GM12878 (cell line): Measurements from ENCODE around the gene ADCY2. TPM values are rescaled to one million over a fixed set of nuclear protein-coding genes. Genes with fewer than 3 reads are reported as not detected.

Experiments used
- ATAC-seq: fragments of 200-7000 bp; cut with Tn5 transposase; 3 replicates; pipeline ENCODE4 v1.9.1; 2020; ENCODE audit warnings: mild to moderate bottlenecking, moderate library complexity
- BruUV-seq: library from RNA; stranded (reverse); fragments of 400-500 nt; replicated peaks from 2 replicates; lab custom pipeline; 2021; lab: Mats Ljungman, UMichigan
- CTCF ChIA-PET: fragments of 300-600 bp; sonication (Branson Sonifier 250); formaldehyde crosslinking; extraction: SDS; loops from one replicate; lab custom pipeline; 2021; ENCODE audit warnings: inconsistent platforms; lab: Yijun Ruan, JAX
- POLR2A ChIA-PET: fragments of 350-600 bp; formaldehyde crosslinking; extraction: SDS; loops from one replicate; lab custom pipeline; 2021; ENCODE audit warnings: inconsistent platforms; lab: Charles Lee
- RAD21 ChIA-PET: fragments of 300-600 bp; sonication (Branson Sonifier 250); formaldehyde crosslinking; loops from one replicate; lab custom pipeline; 2023; ENCODE audit warnings: antibody characterized with exemption; ENCODE audit not compliant: unreplicated experiment; lab: Charles Lee
- SMC1A ChIA-PET: fragments of 300-600 bp; sonication (Branson Sonifier 250); formaldehyde crosslinking; loops from one replicate; lab custom pipeline; 2023; ENCODE audit not compliant: unreplicated experiment, uncharacterized antibody; lab: Charles Lee
- DNase-seq: peaks from one replicate; pipeline ENCODE4 v3.0.0-alpha.2; 2011; ENCODE audit warnings: low read depth, low spot score
- FAIRE-seq: peaks from 3 replicates; lab custom pipeline; 2011; peaks lifted over from hg19 to GRCh38; lab: Jason Lieb, UNC
- H2AFZ ChIP-seq: 2 replicates; pipeline ENCODE4 v1.6.0; 2011; ENCODE audit warnings: low read depth, low read length, control low read depth; ENCODE audit not compliant: control insufficient read depth
- H3K27ac ChIP-seq: 2 replicates; pipeline ENCODE4 v1.5.1; 2011; ENCODE audit warnings: control low read depth; ENCODE audit not compliant: control insufficient read depth, insufficient read depth
- H3K27me3 ChIP-seq, 2 experiments: replicated peaks in 1 of 2; 2 replicates each; pipeline versions ENCODE4 v1.6.0 to v1.6.1; 2011; ENCODE audit warnings: low read length in 1 of 2; ENCODE audit not compliant: control insufficient read depth in 2 of 2, insufficient read depth in 2 of 2
- H3K36me3 ChIP-seq, 2 experiments: 2 replicates each; pipeline ENCODE4 v1.5.1; 2011; ENCODE audit warnings: low read length in 1 of 2; ENCODE audit not compliant: control insufficient read depth in 2 of 2, insufficient read depth in 2 of 2
- H3K4me1 ChIP-seq: 2 replicates; pipeline ENCODE4 v1.6.1; 2011; ENCODE audit warnings: mild to moderate bottlenecking, low read length, moderate library complexity, mixed read lengths; ENCODE audit not compliant: control insufficient read depth, insufficient read depth
- H3K4me2 ChIP-seq: 2 replicates; pipeline ENCODE4 v1.6.0; 2011; ENCODE audit warnings: control low read depth; ENCODE audit not compliant: control insufficient read depth, insufficient read depth
- H3K4me3 ChIP-seq: fragments of 200-600 bp; sonication (generic); 2 replicates; pipeline ENCODE4 v1.5.1; 2016
- H3K79me2 ChIP-seq: 2 replicates; pipeline ENCODE4 v1.6.0; 2011; ENCODE audit warnings: low read length; ENCODE audit not compliant: control insufficient read depth, insufficient read depth
- H3K9ac ChIP-seq: 2 replicates; pipeline ENCODE4 v1.8.0; 2011; ENCODE audit warnings: low read length, control low read depth, mixed read lengths; ENCODE audit not compliant: control insufficient read depth, insufficient read depth
- H3K9me3 ChIP-seq: replicated peaks from 3 replicates; pipeline ENCODE4 v1.5.1; 2011; ENCODE audit warnings: mild to moderate bottlenecking, low read length; ENCODE audit not compliant: control insufficient read depth, insufficient read depth
- H4K20me1 ChIP-seq: 2 replicates; pipeline ENCODE4 v1.6.0; 2011; ENCODE audit not compliant: control insufficient read depth, insufficient read depth
- E2F8 ChIP-seq: fragments of 450-650 bp; IDR thresholded peaks from 2 replicates; pipeline ENCODE4 v1.6.1; 2018; ENCODE audit warnings: mild to moderate bottlenecking, low read depth, moderate library complexity; ENCODE audit not compliant: partially characterized antibody
- KLF5 ChIP-seq: fragments of 450-650 bp; IDR thresholded peaks from 2 replicates; pipeline ENCODE4 v1.6.1; 2014; ENCODE audit warnings: mild to moderate bottlenecking; ENCODE audit not compliant: partially characterized antibody
- SKIL ChIP-seq: fragments of 450-650 bp; IDR thresholded peaks from 2 replicates; pipeline ENCODE4 v1.6.1; 2017; ENCODE audit warnings: mild to moderate bottlenecking, low read depth, inconsistent platforms; ENCODE audit not compliant: poor library complexity, severe bottlenecking
- SUZ12 ChIP-seq: fragments of 200-600 bp; sonication (generic); IDR thresholded peaks from one replicate; pipeline ENCODE4 v1.6.1; 2018; ENCODE audit warnings: antibody characterized with exemption, mild to moderate bottlenecking; ENCODE audit not compliant: unreplicated experiment
- WRNIP1 ChIP-seq: IDR thresholded peaks from 2 replicates; pipeline ENCODE4 v1.6.1; 2011; ENCODE audit warnings: low read depth, low read length, improper control_type of control experiment, borderline replicate concordance
- ZNF622 ChIP-seq: fragments of 450-650 bp; IDR thresholded peaks from 2 replicates; pipeline ENCODE4 v1.6.1; 2017; ENCODE audit warnings: mild to moderate bottlenecking, inconsistent platforms
- WGBS: methylation state at CpG from one replicate; pipeline ENCODE4 v1.1.6; 2016; ENCODE audit warnings: low lambda C conversion rate; ENCODE audit not compliant: insufficient replicate concordance, insufficient coverage; ENCODE audit errors: missing lambda C conversion rate; 5-methylcytosine and 5-hydroxymethylcytosine counted together
- in situ Hi-C: fragments of 300-500 bp; cut with MboI; formaldehyde crosslinking; loops from 9 replicates; pipeline ENCODE4 v1.14.3; 2018; ENCODE audit warnings: mixed read lengths
- intact Hi-C: fragments of 100-400 bp; cut with micrococcal nuclease; formaldehyde crosslinking; loops from one replicate; pipeline ENCODE4 v1.14.2; 2022; ENCODE audit not compliant: unreplicated experiment
- polyA plus RNA-seq, 11 experiments: library from polyadenylated mRNA; depleted of rRNA in 4 of 11; unstranded in 6 of 11; stranded (reverse) in 5 of 11; fragments of >200 nt; fragmentation: Nextera tagmentation in 4 of 11; fragmentation: Illumina TruSeq in 1 of 11; extraction: Ambion mirVana in 4 of 11; extraction: Trizol in 1 of 11; gene quantifications; 1 replicate in 1 of 11; 2 replicates in 10 of 11; pipeline versions ENCODE4 v1.2.1 to v1.2.3, GENCODE V29; 2011 to 2016; ENCODE audit warnings: inconsistent platforms in 2 of 11, missing spikeins in 2 of 11, low read depth in 1 of 11
- total RNA-seq, 4 experiments: library from RNA; depleted of rRNA in 3 of 4; stranded (reverse); fragments of >200 nt in 3 of 4; fragmentation: Illumina TruSeq in 1 of 4; extraction: Trizol in 1 of 4; gene quantifications; 2 replicates each; pipeline versions ENCODE4 v1.2.1 to v1.2.3, GENCODE V29; 2013 to 2021

The ADCY2 gene
- total and polyA plus RNA-seq, 10 of the 15 experiments (the other 5 are each of a cell fraction or from before 2014, with no cell fraction given): 0.07 to 0.26 TPM; not detected in 8

- H3K4me1 ChIP-seq: no peaks in the 10 kb centered on the region
- H3K4me2 ChIP-seq: no peak overlapping the region
- DNase-seq (no peak), FAIRE-seq (no peak), ATAC-seq (no peak)
- ChIA-PET SMC1A (no interaction called here), RAD21 (no interaction called here), POLR2A (no interaction called here), CTCF (no interaction called here)
- TF ChIP-seq E2F8: no peak
- no peak for TF ChIP-seq SKIL
- TF ChIP-seq SUZ12: no peak
- no peak for TF ChIP-seq ZNF622
- no peak for TF ChIP-seq KLF5
- no peak for TF ChIP-seq WRNIP1
- no TSS peak for BruUV-seq
- H3K79me2 ChIP-seq: no peaks in the 10 kb centered on the region
- no peaks in the 10 kb centered on the region for H3K9me3 ChIP-seq
- no peaks in the 10 kb centered on the region for H4K20me1 ChIP-seq
- no peaks in the 10 kb centered on the region for H3K36me3 ChIP-seq
- no peak overlapping the region for H3K27ac ChIP-seq
- no peak overlapping the region for H3K4me3 ChIP-seq
- no peak overlapping the region for H2AFZ ChIP-seq
- H3K9ac ChIP-seq: no peak overlapping the region
- intact Hi-C loops: no loop called here
- peaks cover 0 to 2% of the 10 kb centered on the region in 2 experiments; a peak in 1 of 4 replicates for H3K27me3 ChIP-seq
- WGBS: 11% methylated on average over 5 of the region's 5 CpGs
- in situ Hi-C loops: no loop called here
These were observed 288.9 kb downstream of the ADCY2 start for GRCh38 chr5:7684826-7685225.
